HepG2 (cell line): ENCODE data around the gene PRKCE.

Source experiments
- CBX5 ChIP-seq: sonication (generic); formaldehyde crosslinking; IDR thresholded peaks from 2 replicates; pipeline ENCODE4 v1.4.0; 2020; ENCODE audit warnings: missing genetic modification reagents, borderline replicate concordance
- CREB1 ChIP-seq, 2 experiments: fragments of 450-650 bp in 1 of 2; IDR thresholded peaks; 2 replicates each; pipeline ENCODE4 v1.6.1; 2016 to 2017; ENCODE audit warnings: control low read depth in 1 of 2, mild to moderate bottlenecking in 1 of 2, missing compliant biosample characterization in 1 of 2, missing genetic modification characterization in 1 of 2
- CTCF ChIP-seq: sonication (generic); formaldehyde crosslinking; IDR thresholded peaks from 2 replicates; pipeline ENCODE4 v1.5.0; 2020; ENCODE audit warnings: mild to moderate bottlenecking, missing genetic modification reagents, moderate library complexity
- MAX ChIP-seq: IDR thresholded peaks from 2 replicates; pipeline ENCODE4 v1.6.1; 2012; ENCODE audit warnings: inconsistent platforms
- TFAP4 ChIP-seq: sonication (generic); IDR thresholded peaks from 2 replicates; pipeline ENCODE4 v1.6.1; 2016; ENCODE audit warnings: low read depth, borderline replicate concordance
- ZNF136 ChIP-seq: sonication (generic); formaldehyde crosslinking; IDR thresholded peaks from 2 replicates; pipeline ENCODE4 v1.8.1; 2022; ENCODE audit warnings: low read depth, mild to moderate bottlenecking, moderate library complexity, missing genetic modification reagents

GRCh38 chr2:46032161-46032813 is 380.8 kb downstream of the PRKCE start:
- no peak for TF ChIP-seq CBX5 (CRISPR knock-in tag)
- no peak for TF ChIP-seq CTCF
- TF ChIP-seq TFAP4: no peak
- TF ChIP-seq ZNF136 (CRISPR knock-in tag): no peak
- no peak for TF ChIP-seq CREB1 (IDR thresholded peaks at IDR 0.05)
- TF ChIP-seq CREB1 (CRISPR knock-in tag; IDR thresholded peaks at IDR 0.05): no peak
- TF ChIP-seq MAX: no peak
